COLO668 (cell line): Measurements from ENCODE around the gene LYPD8.
A peak's percentile ranks its signal among the peaks of the same experiment; 100 is the strongest.

Experiments used
- DNase-seq: peaks from one replicate; lab custom pipeline; 2025; ENCODE audit not compliant: unreplicated experiment; lab: John Stamatoyannopoulos, UW

Gene LYPD8

DNA sequence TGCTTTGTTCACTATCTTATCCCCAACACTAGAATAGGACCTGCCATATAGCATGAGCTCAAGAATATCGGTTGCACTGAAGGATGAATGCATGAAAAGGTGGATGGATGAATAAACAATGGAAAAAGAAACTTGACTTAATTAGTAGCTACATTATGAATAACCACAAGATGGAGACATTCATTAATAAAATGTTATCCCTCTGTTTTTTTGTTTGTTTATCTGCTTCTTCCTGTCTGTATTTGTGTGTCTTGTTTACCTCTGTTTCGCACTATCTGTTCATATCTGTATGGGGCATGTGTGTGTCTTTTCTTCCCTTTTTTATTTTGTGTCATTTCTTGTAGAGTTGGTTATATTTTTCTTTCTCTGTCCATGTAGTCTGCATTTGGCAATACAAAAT, 51.9 kb downstream of the LYPD8 start:
- DNase-seq: no peak

DNA sequence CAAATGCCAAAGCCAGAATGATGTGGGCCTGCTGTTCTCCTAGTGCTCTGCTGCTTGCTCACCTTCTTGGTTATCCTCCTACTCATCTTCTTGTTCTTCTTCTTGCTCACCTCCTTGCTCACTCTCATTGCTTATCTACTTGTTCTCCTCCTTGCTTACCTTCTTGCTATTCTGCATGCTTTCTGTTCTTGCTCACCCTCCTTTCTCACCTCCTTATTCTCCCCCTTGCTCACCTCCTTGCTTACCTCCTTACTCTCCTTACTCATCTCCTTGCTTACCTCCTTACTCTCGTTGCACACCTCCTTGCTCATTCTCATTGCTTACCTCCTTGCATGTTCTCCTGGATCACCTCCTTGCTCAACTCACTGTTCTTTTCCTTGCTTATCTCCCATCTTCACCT, 52.8 kb downstream of the LYPD8 start, which contains the start of gene OR14I1:
OR14I1 (minus strand) TSS at position 53 of the 400 bp plus-strand sequence.
- DNase-seq: no peak

DNA sequence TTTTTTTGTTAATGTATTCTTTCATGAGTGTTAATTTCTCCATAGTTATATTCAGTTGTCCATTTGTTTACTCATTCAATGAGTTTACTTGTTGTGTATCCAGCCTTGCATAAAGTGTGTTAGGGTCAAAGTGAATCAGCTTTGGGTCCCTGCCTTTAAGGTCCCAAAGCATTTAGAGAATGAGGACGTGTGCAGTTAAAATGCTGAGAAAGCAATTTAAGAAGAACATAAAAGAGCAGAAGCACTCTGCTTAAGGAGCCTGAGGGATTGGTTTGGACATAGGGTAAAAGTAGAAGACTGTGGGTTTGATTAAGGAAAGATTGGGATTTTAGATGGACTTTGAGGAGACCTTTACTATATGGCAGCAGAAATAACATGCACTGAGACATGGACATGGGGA, 56.5 kb downstream of the LYPD8 start:
- no peak for DNase-seq

DNA sequence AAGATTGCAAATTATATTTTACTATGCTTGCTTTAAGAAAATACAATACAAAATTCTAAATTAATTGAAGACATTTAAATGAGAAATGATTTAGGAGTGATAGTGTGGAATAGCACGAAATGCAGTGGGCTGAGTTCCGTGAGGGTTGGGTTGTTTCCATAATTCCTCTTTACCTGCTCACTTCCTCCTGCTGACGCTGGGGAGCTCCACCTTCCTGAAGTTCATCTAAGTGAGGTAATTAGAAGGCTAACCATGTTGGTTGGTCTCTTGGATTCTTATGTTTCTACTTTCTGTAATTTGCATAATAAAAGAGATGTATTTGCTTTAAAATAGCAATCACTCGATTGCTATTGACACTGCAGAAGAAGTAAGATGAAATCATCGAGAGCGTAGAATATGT, 57.7 kb downstream of the LYPD8 start:
- DNase-seq: no peak

DNA sequence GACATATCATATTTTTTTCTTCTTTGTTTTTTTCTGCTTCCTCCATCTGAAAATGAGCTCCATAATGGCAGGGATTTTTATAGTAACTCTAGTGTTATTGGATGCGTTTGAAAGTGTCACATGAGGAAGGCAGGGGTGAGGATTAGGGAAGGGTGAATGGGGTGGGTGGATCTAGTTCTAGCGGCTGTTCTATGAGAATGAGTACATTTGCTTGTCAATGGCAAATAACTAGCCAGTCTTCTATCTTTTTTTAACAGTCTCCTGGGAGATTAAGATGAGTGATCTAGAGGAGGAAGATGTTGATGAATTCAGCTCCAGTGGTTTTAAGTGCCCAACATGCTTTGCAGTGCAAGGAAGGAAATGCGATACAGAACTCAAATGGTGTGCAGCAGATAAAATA, 58.8 kb downstream of the LYPD8 start:
- no peak for DNase-seq

DNA sequence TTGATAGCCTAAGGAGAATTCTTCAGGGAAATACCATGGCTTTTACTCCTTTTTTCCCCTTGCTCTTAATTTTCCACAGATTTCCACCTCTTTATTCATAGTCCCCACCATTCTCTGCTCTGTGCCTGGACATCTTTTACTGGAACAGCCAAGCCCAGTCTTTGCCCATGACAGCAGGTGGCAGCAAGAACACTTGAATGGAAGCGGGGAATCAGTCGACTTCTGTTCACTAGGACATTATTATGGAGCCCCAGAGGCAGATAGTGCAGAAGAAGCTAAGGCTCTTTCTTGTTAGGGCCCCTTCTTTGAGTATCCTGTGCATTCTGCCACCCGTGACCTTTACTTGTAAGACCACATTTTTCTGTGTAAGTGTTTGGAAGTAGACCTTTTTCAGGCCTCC, 59.3 kb downstream of the LYPD8 start:
- peak; percentile 44 for DNase-seq

DNA sequence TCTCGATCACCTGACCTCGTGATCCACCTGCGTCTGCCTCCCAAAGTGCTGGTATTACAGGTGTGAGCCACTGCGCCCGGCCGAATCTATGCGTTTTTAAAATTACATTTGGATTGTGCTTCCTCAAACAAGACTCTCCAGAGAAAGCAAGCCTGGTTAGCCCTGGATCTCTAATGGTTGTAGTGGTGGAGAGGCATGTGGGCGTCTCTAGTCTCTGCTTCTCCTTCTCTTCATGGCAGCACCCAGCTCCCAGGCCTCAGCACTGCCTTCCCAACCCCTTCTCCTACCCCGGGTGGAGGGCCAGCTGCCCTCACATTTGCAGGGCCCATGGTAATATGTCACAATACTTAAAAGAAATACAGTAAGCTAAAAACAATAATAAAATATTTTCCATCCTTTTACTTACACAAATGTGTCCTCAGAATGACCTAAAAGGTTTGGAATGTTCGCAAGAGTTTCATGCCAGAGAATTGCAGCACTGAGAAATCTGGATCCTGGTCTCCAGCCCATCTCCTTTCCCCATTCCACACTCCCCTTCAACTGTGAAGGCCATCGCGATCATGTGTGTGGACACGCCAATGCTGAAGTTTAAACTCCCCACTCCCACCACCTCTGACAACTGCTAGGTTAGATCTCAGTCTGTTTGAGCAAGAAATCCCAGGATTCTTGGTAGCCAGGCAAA, 60.0 kb downstream of the LYPD8 start:
- DNase-seq: no peak

DNA sequence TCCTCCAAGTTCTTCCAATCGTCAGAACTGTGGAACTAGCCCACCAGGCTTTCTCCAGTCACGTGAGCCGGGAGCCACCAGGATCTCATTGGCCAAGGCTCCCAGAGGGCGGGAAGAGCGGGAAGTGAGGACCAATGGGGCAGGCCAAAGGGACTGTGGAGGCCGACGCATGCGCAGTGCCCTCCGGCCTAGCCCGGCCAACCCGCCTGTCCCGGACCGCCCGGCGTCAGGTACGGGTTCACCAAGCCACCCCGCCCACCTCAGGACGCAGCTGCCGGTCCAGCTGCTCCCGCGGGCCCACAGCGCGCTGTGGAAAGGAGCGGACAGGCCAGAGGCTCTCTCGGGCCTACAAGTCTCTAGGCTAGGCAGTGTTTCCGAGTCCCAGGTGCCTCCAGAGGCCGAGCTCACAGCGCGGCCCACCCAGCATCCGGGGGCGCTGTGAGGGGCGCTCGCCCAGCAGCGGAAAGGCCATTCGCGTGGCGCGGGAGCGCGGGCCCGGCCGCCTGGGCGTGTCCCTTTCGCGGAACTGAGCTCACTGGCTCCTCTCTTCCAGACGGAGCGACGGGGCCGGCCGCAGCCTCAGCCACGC, 63.9 kb downstream of the LYPD8 start:
- no peak for DNase-seq
